Measurements from ENCODE around the gene FAM53B.
A peak's percentile ranks its signal among the peaks of the same experiment; 100 is the strongest.

FAM53B gene

DNA sequence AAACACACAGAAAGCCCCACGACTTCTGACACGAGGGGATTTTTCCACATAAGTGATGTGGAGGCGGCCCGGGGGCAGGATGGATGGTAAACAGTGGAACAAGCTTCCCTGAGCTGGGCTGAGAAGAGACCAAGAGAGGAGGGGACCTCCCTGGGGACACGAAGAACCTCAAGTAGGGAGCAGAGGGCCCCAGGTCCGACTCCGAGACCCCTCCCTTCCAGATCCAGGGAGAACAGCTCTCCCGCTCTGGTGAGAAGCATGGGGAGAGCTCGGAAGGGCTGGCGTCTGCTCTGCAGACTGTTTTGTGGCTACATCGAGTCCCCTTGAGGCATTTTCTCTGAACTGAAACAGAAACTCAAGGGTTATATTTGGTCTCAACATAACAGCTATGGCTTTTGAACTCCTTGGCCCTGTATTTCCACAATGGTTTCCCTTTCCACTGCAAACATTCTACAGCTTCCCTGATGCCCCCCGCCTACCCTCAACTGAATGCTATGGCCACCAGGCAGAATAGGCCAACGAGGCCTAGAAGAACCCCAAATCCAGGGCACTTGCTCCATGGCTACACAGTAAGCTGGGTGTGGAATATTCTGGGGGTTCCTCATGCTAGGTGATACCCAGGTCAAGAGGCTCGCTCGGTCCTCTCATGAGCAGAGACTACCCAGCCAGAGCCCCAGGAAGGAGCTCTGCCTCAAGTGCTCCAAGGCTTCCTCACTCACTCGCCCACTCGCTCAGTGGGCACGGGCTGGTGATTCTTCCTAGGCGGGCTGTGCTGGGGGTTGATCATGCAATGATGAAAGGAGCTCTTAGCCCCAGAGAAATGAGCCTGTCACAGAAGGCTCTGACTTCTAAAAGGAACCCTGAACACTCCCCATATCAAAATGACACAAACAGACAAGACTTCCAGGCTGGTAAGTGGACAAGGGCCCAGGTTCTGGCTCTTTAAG, 47.5 kb downstream of the FAM53B start:
- no peak for DNase-seq (ENCODE audit: low read depth)

DNA sequence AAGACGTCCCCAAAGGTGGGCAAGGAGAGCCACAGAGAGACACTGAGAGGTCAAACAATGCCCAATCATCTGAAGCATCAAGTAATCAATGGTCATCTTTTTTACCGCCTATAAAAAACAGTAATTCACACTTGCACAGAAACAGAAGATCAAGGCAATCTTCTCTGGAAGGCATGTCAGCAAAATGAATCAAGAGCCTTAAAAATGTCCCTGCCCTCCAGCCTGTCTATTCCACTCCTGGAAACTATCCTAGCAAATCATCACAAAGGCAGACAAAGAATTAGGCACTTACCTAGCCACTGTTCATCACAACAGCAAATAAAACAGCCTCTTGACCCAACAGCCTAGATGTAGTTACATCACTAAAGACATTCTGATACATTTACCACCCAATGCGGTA, 48.9 kb downstream of the FAM53B start:
- no peak for DNase-seq (ENCODE audit: low read depth)

DNA sequence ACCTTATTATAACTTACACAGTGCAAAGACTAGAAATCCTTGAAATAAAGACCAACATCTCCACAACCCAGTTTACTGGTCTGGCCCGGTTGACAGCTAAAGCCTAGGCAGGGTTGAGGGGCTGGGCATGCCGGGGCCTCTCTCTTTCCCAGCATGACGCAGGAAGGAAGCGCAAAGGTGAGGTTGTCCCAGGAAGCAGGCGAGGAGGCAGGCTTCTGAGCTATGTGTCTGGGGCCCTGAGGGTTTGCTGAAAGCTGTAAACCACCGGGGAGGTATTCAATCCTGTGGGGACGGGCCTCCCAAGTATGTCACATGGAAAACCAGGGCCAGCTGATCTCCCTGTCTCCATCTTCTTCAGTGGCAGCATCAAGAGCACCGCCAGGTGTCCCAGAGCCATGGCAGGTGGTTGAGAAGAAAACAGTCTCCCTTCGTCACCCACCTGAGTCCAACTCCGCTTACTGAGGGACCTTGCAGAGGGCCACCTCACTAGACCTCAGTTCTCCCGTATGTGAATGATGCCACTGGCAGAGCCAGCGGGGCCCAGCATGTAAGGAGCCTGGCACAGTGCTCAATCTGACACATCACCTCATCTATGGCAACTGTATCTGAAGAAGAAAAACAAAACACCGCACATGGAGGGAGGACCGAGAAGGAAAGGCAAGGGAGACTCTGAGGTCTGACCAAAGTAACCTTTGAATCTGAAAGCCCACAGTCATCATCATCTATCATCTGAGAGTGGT, 49.5 kb downstream of the FAM53B start:
- no peak for DNase-seq (ENCODE audit: low read depth)

DNA sequence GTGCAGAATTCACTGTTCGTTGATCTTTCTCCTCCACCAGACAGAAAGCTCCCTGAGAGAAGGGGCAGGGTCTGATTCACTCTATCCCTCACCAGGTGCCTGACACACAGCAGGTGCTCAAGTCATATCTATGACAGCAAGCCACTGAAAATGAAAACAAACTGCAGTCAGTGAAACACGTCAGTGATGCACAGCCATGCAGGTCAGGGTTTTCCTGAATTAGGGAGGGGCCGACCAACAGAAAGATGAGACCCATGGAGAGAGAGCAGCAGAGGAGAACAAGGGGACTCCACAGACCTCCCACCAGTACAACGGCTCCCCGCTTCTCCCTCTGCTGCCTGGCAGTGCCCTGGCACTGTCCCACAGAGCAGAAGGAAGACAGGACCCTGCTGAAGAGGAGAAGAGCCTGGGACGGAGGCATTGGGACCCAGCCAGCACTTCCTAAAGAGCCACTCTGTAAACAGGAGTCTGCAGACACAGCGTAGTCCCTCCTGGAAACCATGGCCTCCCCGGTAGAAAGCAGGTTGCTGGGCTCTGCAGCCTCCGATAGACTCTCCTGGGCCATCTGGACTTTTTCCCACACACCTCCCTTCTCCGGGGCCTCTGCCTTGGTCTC, 50.3 kb downstream of the FAM53B start:
- no peak for DNase-seq (ENCODE audit: low read depth)

DNA sequence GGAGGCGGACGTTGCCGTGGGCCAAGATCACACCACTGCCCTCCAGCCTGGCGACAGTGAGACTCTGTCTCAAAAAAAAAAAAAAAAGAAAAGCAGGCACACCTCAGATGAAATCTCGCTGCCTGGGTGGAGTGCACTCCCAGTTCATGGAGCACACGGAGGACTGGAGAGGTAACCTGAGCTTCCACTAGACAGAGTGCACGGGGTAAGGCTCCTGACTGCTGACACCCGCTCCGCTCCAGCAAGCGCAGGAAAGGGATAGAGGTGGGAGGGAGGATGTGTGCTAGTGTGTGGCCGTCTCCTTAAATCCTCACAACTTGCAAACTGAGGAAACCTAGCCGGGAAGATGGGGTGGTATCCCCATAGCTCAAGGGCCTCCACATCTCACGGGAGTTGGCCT, 50.8 kb downstream of the FAM53B start:
- no peak for DNase-seq (ENCODE audit: low read depth)

DNA sequence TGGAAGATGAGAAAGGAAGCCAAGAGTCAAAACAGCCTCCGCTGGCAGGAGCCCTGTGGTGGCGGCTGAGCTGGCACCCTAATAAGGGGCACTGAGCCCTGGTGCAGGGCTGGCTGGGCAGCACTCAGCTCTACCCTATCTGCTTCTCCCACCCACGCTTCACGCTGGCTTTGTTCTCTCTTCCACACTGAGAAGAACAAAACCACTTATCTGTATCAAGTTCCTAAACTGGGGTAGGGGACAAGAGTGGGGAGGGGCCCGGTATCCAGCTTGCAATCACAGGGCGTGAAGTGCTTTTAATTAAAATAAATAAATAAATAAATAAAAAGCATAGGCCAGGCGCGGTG, 52.1 kb downstream of the FAM53B start:
- no peak for DNase-seq (ENCODE audit: low read depth)

DNA sequence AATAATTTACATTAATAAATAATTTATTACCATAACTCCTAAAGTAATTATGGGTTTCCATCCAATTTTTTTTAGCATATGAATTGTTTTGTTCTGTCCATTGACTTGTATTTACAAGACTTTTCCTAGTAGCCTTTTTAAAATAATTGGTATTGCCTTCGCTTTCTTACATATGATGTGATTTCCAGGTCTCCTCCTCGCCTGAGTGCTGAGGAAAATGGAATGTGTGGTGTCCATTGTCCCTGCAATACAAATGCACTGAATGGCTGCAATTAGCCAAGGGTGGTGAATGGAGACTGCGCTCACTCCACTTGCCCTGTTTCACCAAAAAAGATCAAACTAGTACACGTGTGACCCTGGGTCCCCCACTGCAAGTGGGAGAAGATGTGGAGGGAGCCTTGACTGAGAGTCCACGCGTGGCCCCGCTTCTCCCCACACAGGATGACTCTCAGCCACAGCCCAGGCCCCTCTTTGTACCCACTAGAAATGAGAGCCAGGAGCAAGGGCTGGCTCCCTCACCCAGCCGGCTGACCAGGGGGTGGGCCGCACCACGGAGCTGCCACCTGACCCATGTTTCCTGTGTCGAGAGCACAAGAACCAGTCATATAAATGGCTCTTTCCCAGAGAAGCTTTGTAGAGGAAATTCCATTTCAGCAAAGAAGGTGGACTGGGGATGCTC, 52.6 kb downstream of the FAM53B start:
- no peak for DNase-seq (ENCODE audit: low read depth)

DNA sequence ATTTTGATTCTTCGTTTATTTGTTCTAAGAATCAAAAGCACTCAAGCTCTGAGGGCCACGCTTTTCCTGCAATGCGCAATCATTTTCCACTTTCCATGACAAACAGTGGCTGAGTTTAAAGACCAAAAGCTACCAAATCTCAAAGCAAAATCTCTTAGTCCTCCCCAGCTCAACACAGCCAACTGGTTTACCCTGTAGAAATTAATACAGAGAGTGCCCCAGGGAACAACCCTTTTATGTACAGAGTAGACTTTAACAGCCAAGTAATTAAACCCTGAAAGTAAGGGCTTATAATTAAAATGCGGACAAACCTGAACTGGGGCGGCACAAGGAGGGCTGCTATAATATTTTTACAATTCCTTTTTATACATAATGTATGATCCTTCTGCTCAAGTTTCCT, 53.2 kb downstream of the FAM53B start:
- no peak for DNase-seq (ENCODE audit: low read depth)

DNA sequence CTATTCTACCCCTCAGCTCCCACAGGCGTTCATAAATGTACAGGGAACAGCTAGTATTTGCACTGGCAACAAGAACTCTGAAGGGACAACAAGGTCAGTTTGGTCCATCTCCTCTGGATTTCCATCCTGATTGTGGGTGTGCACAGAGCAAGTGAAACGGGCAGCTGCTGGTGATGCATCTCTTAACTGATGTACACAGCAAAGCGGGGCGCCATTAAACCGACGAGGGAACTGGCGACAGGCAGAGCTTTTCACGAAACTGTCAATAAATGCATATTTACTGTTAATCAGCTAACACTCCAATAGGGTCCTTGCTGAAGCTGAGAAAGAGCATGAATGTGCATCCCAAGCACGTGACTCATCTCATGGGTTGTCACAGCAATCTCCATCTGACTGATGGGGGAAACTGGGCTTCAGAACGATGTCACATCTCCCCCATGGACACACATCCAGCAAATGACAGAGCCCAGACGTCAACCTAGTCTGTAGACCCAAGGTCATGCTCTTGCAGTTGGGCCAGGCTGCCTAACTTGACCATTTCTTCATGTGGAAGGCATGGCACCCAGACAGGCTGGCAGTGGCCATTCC, 54.2 kb downstream of the FAM53B start:
- no peak for DNase-seq (ENCODE audit: low read depth)

DNA sequence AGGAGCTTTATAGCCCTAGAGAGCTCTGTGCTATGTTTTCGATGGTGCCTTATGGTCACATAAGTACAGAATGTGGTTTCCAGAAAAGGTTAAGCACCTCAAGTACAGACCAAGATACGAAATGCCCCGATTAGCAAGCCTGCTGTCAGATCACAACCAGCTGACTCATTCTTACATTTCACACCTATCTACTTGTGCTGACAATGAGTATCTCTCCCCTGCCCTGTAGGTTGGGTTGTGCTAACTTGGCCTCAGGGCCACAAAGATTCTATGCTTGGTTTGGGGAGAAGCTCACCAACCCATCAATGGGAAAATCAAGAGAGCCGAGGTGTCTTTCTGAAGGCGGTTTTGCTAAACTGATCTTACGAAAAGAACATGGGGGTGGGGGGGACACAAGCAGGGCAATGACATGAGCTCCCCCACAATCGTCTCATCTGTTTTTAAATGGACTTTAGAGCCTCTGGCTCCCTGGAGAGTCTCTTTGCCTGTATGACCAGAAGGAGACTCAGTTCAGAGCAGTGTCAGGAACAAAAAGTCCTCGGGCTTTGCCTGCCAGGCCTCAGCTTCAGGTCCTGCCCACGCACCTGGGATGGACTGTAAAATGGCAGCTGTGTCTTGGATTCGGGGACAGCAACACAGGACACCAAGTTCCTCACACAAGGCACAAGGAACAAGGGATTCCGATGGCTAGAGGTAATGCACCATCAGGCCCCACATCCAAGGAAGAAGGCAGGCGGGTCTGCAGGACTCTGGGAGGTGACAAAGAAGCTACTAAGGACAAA, 55.1 kb downstream of the FAM53B start:
- DNase-seq (ENCODE audit: low read depth), result no peak

DNA sequence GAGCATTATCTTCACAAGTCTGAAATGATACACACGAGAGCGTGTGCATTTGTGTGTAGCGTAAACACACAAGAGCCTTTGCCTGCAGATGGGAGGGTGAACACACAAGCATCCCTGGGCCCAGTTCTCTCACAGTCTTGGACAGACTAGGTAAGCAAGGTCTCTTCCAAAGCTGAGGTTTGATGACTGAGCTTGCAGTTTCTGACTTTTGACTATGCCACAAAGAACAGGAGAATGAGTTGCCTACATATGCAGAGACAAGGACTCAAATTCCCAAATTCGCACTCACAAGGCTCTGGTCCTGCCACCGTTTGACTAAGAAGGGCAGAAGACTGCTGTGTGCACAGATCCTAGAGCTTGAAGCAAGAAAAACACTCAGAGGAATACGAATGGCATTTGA, 55.8 kb downstream of the FAM53B start:
- DNase-seq (ENCODE audit: low read depth), result no peak

DNA sequence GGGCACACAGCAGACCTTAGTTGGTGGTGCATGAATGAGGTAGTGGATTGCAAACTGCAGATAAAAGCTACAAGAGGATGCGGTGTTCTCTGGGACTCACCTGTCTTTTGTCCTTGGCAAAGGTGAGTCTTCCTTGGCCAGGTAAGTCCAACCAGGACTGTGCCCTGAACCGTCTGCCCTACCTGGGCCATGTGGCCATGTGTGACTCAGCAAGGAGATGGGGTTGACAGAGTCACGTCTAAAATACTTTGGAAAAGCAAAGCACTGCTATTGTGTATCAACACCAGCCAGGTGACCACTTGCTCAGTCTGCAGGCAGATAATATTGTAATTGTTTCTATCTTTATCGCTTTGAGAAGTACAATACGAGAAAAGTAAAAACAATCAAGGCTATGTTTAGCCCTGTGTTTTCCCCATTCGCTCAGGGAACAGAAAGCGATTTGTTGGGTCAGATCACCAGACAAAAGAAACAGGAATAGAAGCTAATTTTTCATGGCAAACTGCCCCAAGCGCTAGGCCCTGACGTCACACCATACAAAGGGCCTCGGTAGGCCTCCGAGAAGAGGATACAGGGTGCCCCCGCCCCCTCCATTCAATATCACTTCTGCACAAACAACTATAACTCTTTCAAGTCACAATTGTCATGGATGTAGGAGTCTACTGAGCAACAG, 57.3 kb downstream of the FAM53B start:
- DNase-seq (ENCODE audit: low read depth), result no peak

DNA sequence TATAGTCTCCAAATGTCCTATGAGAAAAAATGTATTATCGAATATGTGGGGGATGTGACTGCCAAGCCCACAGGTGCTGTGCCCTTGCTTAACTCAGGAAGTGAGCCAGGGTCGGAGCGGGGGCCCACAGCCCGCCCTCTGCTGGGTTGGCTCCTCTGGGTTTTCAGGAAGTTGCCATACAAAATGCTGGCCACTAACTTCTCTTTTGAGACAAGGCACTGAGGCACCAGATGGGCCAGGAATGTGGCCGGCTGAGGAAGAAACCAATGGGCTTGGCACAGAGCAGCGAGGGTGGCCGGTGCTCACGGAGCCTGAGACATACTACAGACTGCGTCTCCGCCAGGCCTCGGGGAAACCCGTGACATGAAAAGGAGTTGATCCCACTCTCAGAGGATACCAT, 58.9 kb downstream of the FAM53B start:
- DNase-seq (ENCODE audit: low read depth), result no peak

DNA sequence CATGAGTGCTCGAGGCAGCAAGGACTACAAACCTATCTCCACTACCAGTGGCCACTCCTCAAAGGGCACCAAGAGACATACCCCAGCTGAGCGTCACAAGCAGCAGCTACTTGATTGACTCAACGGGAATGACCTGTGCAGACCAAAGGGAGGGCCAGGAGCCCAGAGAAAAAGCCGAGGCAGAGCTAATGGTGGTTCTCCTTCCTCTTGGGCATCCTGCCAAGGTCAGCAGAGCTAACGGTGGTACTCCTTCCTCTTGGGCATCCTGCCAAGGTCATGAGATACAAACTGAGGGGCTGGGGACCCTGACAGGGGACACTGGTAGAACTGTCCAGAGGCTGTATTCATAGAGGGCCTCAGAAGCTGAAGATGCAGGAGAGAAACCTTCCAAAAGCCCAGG, 60.4 kb downstream of the FAM53B start:
- no peak for DNase-seq (ENCODE audit: low read depth)

DNA sequence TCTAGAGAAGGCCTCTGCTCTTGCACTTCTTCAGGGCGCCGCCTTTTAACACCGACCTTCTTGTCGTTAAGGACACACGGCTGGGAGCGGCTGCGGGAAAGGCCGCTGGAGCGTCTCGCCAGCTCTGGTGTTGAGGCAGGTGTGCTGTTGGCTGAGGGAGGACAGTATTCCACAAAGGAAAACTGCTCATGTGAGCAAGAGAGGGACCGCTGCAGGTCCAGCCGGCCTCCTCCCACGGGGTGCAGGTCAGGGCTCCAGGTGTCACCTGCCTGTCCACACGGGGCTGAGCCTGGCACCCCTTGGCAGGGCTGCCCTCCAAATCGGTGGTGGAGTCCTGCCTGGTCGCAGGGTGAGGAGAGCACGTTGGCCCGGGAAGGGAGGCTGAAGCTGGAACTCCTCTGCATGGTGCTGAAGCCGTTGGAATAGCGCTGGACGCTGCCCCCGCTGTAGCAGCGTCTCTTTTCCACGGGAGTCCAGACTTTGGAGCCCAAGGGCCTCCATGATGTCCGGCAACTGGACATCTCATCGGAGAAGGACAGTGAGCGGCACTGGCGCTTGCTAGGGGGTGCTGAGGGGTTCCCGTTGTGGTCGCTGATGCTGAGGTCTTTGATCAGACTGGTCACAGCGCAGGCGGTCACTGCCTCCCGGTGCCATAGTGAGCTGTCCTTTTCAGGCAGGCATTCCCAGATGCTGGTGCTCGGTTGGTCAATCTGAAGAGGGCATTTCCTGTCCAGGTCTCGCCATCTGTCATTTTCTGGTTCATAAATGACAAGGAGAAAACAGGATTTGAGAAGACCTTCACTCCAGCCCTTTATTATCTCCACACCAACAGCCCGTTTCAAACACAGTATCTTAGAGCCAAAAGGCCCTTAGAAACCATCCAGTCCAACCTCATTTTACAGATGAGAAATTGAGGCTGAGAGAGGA, 62.3 kb downstream of the FAM53B start:
- no peak for DNase-seq (ENCODE audit: low read depth)

DNA sequence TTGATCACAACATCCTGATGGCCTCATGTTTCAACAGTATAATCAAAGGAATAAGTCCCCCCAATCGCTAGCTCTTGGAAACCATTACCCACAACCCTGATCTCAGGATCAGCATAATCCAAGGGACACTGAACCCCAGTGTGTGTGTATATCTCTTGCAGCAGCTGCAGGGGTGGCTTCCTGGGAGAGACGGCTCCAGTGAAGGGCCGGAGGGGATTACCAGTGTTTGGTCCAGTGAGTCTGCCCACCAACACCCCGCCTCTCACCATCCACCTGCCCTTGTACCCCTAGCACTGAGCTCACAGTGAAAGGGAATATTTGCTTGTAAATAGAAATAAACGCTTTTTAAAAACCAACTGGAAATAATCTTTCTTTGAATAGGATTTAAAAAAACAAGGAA, 63.1 kb downstream of the FAM53B start:
- no peak for DNase-seq (ENCODE audit: low read depth)

DNA sequence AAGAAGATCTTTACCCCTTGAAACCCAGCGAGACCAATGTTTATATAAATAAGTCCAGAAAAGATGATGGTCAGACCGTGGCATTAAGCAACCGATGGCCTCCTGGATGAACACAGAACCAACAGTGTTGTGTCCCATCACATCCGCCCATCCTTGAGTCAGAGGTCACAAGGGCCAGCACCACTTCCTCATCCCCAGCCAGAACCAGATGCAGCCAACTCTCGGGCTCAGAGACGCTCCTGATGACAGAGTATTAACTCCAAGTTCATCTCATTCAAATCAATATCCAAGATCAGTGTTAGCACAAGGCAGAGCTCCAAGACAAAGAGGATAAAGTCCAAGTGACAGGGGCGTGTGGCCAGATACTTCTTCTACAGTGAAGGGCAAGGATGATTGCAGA, 63.5 kb downstream of the FAM53B start:
- DNase-seq (ENCODE audit: low read depth), result peak; percentile 38

DNA sequence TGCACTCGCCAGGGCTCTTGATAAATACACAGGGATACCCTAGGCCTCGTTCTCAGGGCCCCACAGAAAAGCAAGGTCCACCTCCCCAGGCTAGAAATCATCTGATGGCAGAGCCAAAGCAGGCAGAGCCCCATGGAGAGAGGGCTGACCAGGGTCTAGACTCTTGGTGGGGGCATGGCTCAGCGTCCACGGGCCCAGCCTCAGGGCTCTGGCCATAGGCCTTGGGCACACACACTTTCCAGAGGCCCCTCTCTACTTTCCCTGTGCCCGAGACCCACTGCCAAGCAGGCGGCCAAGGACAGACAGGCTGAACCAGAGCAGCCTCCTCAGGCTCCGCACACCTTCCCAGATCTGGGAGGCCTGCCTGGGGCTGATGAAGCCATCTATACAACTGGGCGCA, 64.8 kb downstream of the FAM53B start:
- no peak for DNase-seq (ENCODE audit: low read depth)

DNA sequence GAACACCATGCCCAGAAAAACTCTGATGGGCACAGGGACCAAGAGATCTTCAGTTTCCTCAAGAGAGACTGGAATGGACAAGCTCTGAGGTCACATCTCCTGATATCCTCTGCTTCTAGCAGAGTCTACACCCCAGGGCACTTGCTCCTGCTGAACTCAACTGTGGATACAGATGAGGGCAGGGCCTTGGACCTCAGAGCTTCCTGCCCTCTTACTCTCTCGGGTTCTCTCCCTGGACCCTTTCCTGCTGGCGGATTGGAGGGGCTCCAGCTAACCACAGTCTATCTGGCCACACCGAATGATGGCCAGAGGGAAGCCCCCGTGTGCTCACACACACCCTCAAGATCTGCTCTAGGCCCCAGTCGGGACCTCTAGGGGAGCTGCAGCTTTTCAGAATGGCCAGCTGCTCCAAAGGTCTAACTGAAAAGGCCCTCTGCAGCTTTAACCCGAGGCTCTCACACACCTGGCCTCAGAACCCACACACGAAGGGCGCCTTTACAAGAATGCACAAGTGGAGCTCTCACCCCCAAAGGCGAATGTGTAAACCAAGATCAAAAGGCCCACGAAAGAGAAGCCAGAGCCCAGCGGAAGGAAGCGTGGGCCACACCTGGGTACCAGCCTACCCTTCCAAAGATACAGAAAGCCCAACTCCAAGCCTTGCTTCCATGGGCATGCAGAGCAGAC, 65.5 kb downstream of the FAM53B start:
- no peak for DNase-seq (ENCODE audit: low read depth)
